ENCODE data around the gene CEBPG.

CEBPG gene

DNA sequence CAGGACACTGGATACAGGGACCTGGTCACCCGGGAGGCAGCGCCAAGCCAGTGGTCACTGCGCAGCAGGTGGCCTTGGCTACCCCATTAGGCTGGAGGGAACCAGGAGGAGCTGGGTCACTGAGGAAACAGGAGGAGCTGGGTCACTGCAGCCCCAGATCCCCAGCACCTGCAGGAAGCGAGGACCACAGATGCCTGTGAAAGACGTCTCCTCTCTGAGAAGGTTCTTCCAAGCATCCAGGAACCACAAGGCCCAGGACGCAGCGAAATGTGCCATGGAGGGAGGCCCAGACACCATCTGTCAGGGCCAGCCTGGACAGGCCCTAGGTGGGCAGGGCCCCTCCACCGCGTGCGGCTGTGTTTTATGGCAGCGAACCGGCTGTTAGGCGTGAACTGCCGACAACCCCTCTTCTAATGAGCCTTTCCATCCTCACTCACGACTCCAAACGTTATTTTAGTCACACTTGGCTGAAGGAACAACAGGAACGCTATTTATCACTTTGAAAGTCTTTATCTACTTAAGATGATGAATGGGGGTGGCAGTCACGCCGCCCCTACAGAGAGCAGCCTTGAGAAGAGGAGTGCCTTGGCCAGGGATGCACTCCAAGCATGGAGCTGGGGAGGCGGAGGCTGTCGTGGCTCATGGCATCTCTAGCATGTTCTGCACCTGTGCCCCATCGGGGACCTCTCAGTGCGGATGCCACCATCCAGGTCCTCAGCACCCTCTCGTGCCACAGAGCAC lies 53.3 kb downstream of the CEBPG start:
- DNase-seq, result no peak

DNA sequence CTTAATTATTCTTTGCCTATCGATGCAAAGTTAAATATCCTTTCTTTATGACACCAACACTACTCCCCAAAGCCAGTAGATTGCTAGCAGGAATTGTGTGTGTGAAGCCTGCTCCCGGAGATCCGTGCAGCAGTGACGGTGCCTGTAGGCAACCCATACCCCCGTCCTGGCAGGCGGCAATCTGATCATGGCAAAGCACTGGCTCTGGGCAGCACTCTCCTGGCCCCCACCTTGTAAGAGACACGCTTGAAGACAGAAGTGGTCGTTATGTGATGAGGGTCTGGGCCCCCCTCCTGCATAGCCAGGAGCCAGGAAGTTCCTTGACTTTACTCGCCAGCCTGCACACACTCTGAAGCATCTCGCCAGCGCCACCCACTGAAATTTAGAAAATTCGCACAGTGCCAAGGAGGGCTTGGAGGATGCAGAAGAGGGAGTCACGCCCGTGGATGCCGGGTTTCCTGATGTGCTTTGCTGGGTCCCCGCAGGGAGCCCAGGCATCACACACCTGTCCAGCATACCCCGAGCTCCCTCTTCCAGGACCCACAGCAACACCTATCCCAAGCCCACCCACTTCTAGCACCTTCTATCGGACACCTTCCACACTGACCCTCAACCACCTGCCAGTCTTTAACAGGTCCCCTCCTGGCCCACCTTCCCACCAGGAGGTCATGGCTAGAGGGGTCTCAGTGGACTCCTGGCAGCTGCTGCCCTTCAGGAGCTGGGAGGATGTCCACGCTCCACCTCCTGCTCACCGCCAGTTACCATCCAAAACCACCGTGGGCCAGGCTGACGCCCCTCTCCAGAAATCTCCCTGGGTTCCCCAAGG lies 54.5 kb downstream of the CEBPG start:
- no peak for DNase-seq

DNA sequence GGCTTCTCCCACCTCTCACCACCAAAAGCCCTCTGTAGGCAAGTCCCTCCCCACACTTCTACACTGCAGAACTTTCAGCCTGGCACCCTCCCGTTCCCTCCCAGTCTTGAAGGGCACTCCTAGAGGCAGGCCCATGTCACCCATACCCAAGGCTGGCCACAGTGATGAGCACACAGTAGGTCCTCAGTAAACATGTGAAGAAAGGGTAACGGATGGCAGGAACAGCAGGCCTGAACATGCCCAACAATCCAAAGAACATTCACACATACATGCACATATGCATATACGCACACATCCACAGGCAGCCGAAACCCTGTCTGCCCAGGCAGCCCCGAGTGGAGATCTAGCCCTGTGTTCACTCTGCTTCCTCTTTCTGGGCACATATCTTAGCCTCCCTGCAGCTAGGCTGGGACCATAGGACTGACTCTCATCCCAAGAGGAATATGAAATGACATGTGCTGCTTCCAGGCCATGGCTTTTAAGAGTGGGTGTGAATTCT lies 55.2 kb downstream of the CEBPG start:
- no peak for DNase-seq

DNA sequence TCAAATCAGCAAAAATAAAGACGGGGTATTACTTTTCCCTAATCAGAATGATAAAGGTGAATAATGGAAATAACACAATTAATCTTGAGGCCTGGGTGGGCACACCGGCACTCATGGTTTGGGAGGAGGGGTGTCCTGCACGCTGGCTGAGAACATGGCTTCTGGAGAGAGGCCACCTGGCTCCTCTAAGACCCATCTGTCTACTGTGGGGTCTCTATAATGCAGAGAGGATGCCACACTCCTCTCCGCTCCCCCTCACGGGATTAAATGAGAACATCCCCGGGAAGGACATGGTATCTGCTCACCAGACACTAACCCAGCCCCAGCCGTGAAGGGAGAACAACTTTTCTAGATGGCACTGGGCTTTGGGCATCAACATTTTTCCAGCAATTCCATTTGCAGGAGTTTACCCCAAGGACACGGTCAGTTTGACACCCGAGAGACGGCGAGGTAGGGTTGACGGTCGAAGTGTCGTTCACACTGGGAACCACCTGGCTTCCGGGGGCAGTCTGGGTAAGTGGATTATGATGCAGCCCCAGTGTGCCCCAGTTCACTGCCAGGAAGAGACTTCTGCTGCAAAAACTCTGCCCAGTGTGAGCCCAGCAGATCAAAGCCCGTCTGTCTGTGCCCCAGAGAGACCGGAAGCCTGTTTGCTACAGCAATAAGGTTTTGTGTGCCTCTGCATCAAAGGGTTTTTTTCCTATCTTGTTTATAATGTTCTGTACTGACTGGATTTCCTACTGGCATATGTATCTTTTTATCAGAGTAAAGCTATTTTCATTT lies 56.6 kb downstream of the CEBPG start:
- DNase-seq, result no peak

DNA sequence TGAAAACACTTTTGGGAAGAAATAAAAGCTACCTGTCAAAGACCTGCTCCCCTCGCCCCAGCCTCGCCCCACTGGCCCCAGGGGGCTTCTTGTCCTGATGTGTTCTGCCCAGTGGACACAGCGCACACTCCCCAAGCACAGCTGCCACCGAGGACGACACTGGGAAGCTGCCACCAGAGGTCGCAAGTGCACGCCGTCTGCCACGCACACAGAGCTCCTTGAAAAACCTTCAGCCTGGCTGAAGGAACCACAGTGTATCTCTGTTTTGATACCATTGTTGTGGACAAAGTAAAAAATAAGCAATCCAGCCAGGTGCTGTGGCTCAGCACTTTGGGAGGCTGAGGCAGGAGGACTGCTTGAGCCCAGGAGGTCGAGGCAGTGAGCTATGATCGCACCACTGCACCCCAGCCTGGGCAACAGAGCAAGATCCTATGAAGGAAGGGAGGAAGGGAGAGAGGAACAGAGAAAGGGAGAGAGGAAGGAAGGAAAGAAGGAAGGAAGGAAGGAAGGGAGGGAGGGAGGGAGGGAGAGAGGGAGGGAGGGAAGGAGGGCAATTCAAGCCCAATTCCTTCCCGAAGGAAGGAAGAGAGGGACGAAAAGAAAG lies 57.3 kb downstream of the CEBPG start:
- peak; percentile 42 for DNase-seq

DNA sequence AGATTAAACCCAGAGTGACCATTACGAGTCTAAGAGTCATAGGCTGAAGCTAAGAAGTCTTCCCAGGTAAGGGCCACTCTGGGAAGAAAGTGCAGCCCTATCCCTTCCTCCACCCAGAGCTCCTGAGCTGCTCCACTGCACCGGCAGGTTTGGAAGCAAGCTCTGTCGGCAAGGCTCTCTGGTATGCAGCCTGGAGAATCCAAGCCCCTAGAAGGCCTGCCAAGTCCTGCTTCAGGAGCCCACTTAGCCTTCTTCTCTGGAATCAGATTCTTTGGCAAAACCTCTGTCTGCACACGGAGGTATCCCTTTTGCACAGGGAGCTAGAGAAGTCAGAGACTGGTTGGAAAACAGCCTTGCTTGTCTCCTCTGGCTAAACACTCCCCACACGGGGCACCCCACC lies 58.5 kb downstream of the CEBPG start:
- no peak for DNase-seq

All from DMS153 (cell line).